ENCODE results near the gene STARD10.

STARD10 gene, protein sequence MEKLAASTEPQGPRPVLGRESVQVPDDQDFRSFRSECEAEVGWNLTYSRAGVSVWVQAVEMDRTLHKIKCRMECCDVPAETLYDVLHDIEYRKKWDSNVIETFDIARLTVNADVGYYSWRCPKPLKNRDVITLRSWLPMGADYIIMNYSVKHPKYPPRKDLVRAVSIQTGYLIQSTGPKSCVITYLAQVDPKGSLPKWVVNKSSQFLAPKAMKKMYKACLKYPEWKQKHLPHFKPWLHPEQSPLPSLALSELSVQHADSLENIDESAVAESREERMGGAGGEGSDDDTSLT

DNA sequence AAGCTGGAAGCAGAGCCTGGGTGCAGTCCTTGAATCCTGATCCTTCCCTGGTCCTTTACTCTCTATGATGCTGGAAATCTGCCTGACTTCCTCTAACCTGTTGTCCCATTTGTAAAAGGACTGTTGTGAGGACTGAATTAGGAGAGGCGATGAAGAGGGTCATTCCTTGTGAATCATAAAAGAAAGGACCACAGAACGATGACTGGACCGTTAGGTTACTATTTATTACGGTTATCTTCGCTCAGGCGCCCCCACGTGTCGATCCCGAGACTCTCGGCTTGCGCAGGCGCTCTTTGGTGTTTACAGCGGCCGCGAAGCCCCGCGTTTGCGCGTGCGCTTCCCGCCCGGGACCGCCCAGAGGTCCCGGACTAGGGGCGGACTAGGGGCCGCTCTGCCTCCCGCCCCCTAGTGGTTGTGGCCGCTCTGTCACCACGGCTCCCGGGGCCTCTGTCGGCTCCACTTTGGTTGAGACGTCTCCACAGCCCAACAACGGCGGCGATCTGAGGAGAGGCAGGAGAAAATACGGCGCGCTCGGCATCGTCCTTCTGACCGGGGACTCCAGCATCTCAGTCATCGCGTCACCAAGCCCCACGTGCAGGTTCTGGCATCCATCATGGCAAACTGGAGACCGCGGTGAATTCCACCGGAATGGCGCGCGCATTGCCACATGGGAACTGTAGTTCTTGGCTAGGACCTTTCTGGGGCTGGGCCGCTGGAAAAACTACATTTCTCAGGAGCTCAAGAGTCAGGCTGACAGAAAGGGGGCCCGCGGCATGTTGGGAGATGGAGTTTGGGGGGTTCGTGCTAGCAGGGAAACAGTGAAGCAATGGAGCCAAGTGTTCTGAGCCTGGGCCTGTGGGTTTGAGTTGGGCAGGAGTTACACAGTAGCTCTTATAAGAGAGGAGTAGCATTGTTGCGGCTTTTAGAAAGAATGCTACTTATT, at the start of gene STARD10:
Gene STARD10, minus strand, starts transcription at position 623 of the 943 bp plus-strand sequence. CDS start 12,866 bp downstream, outside the sequence.
- H3K27ac ChIP-seq, result peak within 1 kb of the TSS; percentile 59 to 92 (median 87)
- no peaks in the 10 kb centered on the region for H4K20me1 ChIP-seq
- no peaks in the 10 kb centered on the region for H3K9me3 ChIP-seq (replicated peaks in 1 of 11)

DNA sequence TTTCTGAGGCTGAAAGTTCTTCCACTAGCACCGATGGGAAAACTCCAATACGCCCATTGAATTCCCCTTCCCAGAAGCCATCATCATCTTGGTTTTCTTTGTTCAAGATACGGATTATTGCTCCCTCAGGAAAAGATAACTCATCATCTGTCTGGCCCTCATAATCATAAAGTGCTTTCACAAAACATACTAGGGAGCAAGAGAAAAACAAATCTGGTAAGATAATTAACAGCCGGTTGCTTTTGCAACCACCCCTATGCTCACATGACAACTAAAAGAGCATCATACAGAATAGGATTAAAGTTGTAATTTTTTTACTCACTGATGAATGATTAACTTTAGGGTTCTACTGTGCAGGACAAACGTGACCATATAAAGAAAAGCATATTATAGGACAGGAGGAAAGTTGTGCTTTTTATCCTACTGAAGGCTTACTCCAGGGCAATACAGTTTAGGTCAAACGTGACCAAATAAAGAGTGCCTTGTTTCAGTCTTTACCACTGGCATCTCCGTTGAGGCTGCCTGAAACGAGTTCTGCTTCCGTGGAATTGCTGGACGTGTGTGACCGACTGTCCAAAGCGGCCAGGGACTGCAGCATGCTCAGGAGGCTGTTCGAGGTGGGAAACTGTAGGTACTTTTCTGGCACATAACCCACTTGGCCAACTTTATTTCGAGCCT, 48.9 kb upstream of the STARD10 start:
- H3K4me1 ChIP-seq, result peaks cover 0 to 33% (median 8%) of the 10 kb centered on the region in 10 experiments; a peak in 10 of 20 replicates
- no peaks in the 10 kb centered on the region for H3K9me3 ChIP-seq (replicated peaks in 1 of 11)
- no peak for TF ChIP-seq Cebpa-rat (IDR thresholded peaks at IDR 0.05)
- H3K27me3 ChIP-seq, result no peaks in the 10 kb centered on the region
- no peak overlapping the region for H3K4me2 ChIP-seq
- no peak overlapping the region for H3K4me3 ChIP-seq
- H4K20me1 ChIP-seq, result peaks cover 0 to 97% (median 0%) of the 10 kb centered on the region in 11 experiments; a peak in 5 of 22 replicates
- H3K9ac ChIP-seq, result no peak overlapping the region
- H3K36me3 ChIP-seq, result peaks cover 79 to 100% (median 97%) of the 10 kb centered on the region in 11 experiments
- H3K27ac ChIP-seq, result no peak overlapping the region

More for the DNA sequence above, at the start of gene STARD10:
- peak within 1 kb of the TSS; percentile 66 to 91 (median 73) for H3K4me2 ChIP-seq
- TF ChIP-seq Cebpa-rat (IDR thresholded peaks at IDR 0.05), result no peak
- H3K36me3 ChIP-seq, result no peaks in the 10 kb centered on the region
- H3K4me1 ChIP-seq, result peaks cover 31 to 76% (median 59%) of the 10 kb centered on the region in 10 experiments
- peak within 1 kb of the TSS; percentile 73 to 90 (median 82) for H3K9ac ChIP-seq
- H3K27me3 ChIP-seq, result no peaks in the 10 kb centered on the region
- peak within 1 kb of the TSS; percentile 56 to 74 (median 64) for H3K4me3 ChIP-seq

DNA sequence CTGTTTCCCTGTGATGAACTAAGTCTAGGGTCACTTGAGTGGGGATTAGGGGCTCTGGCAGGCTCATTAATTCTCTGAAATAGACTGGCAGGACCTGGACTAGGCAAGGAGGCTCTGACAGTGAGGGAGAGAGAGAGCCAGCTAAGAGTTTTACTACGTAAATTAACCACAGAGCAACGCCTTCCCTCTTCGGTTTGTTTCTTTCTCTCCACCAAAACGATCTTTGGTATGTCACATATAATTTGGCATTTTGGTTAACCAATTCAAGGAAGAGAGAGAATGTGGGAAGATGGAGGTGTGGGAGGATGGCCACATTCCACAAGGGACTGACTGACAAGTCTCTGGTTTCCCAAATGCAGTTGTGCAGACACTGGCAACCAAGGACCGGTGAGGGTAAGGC, 48.3 kb upstream of the STARD10 start:
- Histone ChIP-seq H3K9ac (no peak overlapping the region), H3K4me2 (no peak overlapping the region), H3K9me3 (replicated peaks in 1 of 11) (no peaks in the 10 kb centered on the region), H4K20me1 (peaks cover 0 to 97% (median 0%) of the 10 kb centered on the region in 11 experiments; a peak in 5 of 22 replicates), H3K4me3 (no peak overlapping the region), H3K36me3 (peaks cover 82 to 100% (median 97%) of the 10 kb centered on the region in 11 experiments), H3K27me3 (no peaks in the 10 kb centered on the region), H3K4me1 (peaks cover 0 to 33% (median 8%) of the 10 kb centered on the region in 10 experiments; a peak in 11 of 20 replicates), H3K27ac (no peak overlapping the region)
- TF ChIP-seq Cebpa-rat (IDR thresholded peaks at IDR 0.05), result no peak

DNA sequence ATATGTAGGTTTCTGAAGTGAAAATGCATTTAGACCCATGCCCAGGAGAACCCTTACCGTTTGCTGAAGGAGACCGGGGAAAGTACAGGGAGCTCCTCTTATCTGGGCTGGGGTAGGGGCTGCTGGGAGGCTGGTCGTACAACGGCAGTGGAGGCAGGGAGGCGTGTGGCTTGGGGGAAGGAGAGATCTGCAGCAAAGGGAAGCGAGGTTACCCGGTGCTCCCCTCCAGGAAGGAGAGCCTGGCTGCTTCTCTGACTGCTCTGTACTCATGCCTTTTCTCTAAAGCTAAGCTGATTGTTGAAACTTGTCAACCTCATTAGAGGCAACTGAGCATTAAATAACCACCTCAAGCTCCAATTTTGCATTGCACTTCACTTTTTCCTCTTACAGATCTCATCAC, 47.5 kb upstream of the STARD10 start:
- peaks cover 80 to 100% (median 95%) of the 10 kb centered on the region in 11 experiments for H3K36me3 ChIP-seq
- H3K27ac ChIP-seq, result no peak overlapping the region
- H3K9ac ChIP-seq, result no peak overlapping the region
- H3K4me2 ChIP-seq, result no peak overlapping the region
- H3K27me3 ChIP-seq, result no peaks in the 10 kb centered on the region
- H4K20me1 ChIP-seq, result peaks cover 0 to 96% (median 0%) of the 10 kb centered on the region in 11 experiments; a peak in 5 of 22 replicates
- no peak for TF ChIP-seq Cebpa-rat (IDR thresholded peaks at IDR 0.05)
- no peaks in the 10 kb centered on the region for H3K9me3 ChIP-seq (replicated peaks in 1 of 11)
- peaks cover 0 to 38% (median 10%) of the 10 kb centered on the region in 10 experiments; a peak in 14 of 20 replicates for H3K4me1 ChIP-seq
- H3K4me3 ChIP-seq, result no peak overlapping the region

DNA sequence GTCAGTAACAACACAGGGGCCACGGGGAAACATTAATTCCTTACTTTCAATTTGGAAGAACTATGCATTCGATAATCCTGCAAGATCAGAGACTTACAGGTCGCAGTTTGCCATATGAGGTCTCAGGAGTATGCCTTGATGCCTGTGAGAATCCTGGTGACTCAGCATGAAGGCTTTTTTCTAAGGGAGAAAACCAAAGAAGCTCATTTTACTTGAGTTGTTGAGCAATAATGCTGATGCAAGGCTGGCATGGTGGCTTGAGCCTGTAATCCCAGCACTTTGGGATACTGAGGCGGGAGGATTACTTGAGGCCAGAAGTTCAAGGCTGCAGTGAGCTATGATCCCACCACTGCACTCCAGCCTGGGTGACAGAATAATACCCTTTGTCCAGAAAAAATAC, 46.9 kb upstream of the STARD10 start:
- Histone ChIP-seq H4K20me1 (peaks cover 0 to 98% (median 0%) of the 10 kb centered on the region in 11 experiments; a peak in 5 of 22 replicates), H3K4me3 (no peak overlapping the region), H3K4me1 (peaks cover 0 to 43% (median 13%) of the 10 kb centered on the region in 10 experiments; a peak in 14 of 20 replicates), H3K9me3 (replicated peaks in 1 of 11) (no peaks in the 10 kb centered on the region), H3K4me2 (no peak overlapping the region), H3K27ac (no peak overlapping the region), H3K27me3 (no peaks in the 10 kb centered on the region), H3K36me3 (peaks cover 84 to 100% (median 96%) of the 10 kb centered on the region in 11 experiments), H3K9ac (no peak overlapping the region)
- TF ChIP-seq Cebpa-rat (IDR thresholded peaks at IDR 0.05), result no peak

DNA sequence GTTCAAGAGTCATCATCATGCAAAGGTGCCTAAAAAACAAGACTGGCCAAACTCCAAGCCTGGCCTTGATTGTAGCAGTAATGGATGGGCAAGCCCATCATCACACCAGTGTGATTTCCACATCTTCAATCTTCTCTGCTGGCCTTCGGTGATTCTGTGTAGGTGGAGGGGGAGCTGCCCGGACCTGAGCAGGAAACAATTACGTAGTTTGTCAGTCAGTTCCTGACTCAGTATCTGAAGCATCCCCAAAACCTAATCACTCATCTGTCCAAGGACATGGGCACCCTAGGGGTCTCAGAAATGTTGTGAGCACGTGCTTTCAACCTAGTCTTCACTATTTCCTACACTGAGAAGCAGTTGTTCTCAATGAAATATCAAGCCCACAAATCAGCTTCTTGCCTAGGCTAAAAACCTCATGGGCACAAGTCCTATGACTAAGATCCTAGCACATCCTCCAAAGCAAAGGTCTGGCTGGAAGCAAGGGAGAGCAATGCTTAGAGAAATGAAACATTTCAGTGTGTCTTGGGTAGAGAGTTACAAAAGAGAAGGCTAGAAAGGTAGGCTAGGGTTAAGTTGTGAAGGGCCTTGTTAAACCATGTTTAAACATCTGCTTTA, 45.0 kb upstream of the STARD10 start:
- Histone ChIP-seq H3K4me2 (peak overlapping the region in 1 of 11 experiments; percentile 33; a peak in 1 of 22 replicates), H3K27me3 (no peaks in the 10 kb centered on the region), H3K4me1 (peaks cover 0 to 54% (median 17%) of the 10 kb centered on the region in 10 experiments; a peak in 16 of 20 replicates), H4K20me1 (peaks cover 0 to 100% (median 0%) of the 10 kb centered on the region in 11 experiments; a peak in 5 of 22 replicates), H3K9ac (no peak overlapping the region), H3K36me3 (peaks cover 69 to 100% (median 89%) of the 10 kb centered on the region in 11 experiments), H3K9me3 (replicated peaks in 1 of 11) (no peaks in the 10 kb centered on the region), H3K4me3 (no peak overlapping the region), H3K27ac (no peak overlapping the region)
- TF ChIP-seq Cebpa-rat (IDR thresholded peaks at IDR 0.05), result no peak

DNA sequence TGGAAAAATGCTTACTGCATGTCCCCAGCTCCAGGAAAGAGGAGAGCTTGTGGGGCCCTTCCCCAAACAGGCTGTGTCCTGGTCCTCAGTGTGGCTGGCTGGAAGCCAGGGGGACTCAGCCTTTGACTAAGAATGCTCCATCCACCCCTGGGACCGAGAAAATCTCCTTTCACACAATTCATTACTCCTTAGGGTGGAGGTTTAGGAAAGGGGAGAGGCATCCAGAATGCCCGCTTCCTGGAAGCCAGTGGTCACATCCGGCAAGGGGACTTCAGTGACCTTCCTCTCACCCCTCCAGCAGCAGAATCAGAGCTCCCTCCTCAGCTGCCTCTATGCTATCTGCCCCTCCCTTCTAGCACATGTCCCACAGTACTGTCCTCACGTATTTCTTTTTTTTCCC, 42.3 kb upstream of the STARD10 start:
- H4K20me1 ChIP-seq, result peaks cover 0 to 100% (median 4%) of the 10 kb centered on the region in 11 experiments; a peak in 6 of 22 replicates
- peaks cover 59 to 100% (median 82%) of the 10 kb centered on the region in 11 experiments for H3K36me3 ChIP-seq
- H3K9ac ChIP-seq, result peak overlapping the region in 3 of 11 experiments; percentile 19 to 34 (median 22); a peak in 2 of 22 replicates
- no peaks in the 10 kb centered on the region for H3K27me3 ChIP-seq
- no peaks in the 10 kb centered on the region for H3K9me3 ChIP-seq (replicated peaks in 1 of 11)
- peak overlapping the region in 3 of 11 experiments; percentile 1 to 24 (median 8); a peak in 2 of 22 replicates for H3K27ac ChIP-seq
- no peak for TF ChIP-seq Cebpa-rat (IDR thresholded peaks at IDR 0.05)
- no peak overlapping the region for H3K4me3 ChIP-seq
- H3K4me1 ChIP-seq, result peaks cover 0 to 60% (median 24%) of the 10 kb centered on the region in 10 experiments; a peak in 16 of 20 replicates
- peak overlapping the region in 3 of 11 experiments; percentile 18 to 43 (median 34); a peak in 5 of 22 replicates for H3K4me2 ChIP-seq

DNA sequence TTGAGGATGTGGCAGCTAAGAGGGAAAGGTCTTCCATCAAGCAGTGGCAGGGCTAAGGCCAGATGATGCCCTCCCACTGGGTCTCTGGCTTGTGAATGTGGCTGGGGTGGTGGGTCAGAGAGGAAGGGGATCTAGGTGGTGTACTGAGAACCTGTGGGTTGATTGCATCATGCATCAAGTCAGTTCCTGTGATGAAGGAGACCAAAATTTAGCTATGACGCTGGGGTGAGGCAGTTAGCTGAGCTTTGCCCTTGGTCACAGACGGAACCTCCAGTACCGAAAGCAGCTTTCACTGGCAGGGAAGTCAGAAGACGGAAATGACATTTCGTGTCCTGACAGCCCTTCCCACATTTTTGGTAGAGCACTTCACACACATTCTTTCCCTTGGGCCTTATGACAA, 41.1 kb upstream of the STARD10 start:
- peaks cover 0 to 57% (median 21%) of the 10 kb centered on the region in 10 experiments; a peak in 16 of 20 replicates for H3K4me1 ChIP-seq

More for the DNA sequence above, 41.1 kb upstream of the STARD10 start:
- Histone ChIP-seq H4K20me1 (peaks cover 0 to 100% (median 4%) of the 10 kb centered on the region in 11 experiments; a peak in 9 of 22 replicates), H3K9me3 (replicated peaks in 1 of 11) (no peaks in the 10 kb centered on the region), H3K36me3 (peaks cover 59 to 100% (median 82%) of the 10 kb centered on the region in 11 experiments), H3K4me2 (peak overlapping the region in 1 of 11 experiments; percentile 24; a peak in 2 of 22 replicates), H3K27me3 (no peaks in the 10 kb centered on the region), H3K9ac (peak overlapping the region in 1 of 11 experiments; percentile 27; a peak in 1 of 22 replicates), H3K27ac (peak overlapping the region in 4 of 11 experiments; percentile 3 to 21 (median 12); a peak in 4 of 22 replicates), H3K4me3 (no peak overlapping the region)
- TF ChIP-seq Cebpa-rat (IDR thresholded peaks at IDR 0.05), result 0 out of 22 replicates have a peak, but pooled peaks of 1 of the 11 experiments have one; percentile 7
